ENCODE data around the gene PPM1F.

Gene PPM1F

GRCh38 chr22:21975273-21975672 lies 22.6 kb upstream of the PPM1F start:
- DNase-seq = no peak

- DNase-seq = no peak
Measured at GRCh38 chr22:21974058-21974649, 21.5 kb upstream of the PPM1F start.

- DNase-seq = no peak
Measured at GRCh38 chr22:21972806-21973205, 20.2 kb upstream of the PPM1F start.

- peak; percentile 29 to 44 for DNase-seq
Measured at GRCh38 chr22:21972293-21972779, 19.7 kb upstream of the PPM1F start.

GRCh38 chr22:21971858-21972275 lies 19.2 kb upstream of the PPM1F start:
- DNase-seq = no peak

GRCh38 chr22:21970800-21971617 lies 18.4 kb upstream of the PPM1F start:
- DNase-seq = no peak

- no peak for DNase-seq
Measured at GRCh38 chr22:21970037-21970799, 17.6 kb upstream of the PPM1F start.

GRCh38 chr22:21968452-21969129 lies 15.9 kb upstream of the PPM1F start:
- DNase-seq = no peak

- DNase-seq = no peak
Measured at GRCh38 chr22:21967693-21968271, 15.1 kb upstream of the PPM1F start.

- DNase-seq = no peak
Measured at GRCh38 chr22:21966643-21967516, 14.2 kb upstream of the PPM1F start.

- no peak for DNase-seq
Measured at GRCh38 chr22:21965762-21966288, 13.2 kb upstream of the PPM1F start.

GRCh38 chr22:21964918-21965484 lies 12.4 kb upstream of the PPM1F start:
- DNase-seq = no peak

- DNase-seq = no peak
Measured at GRCh38 chr22:21964234-21964633, 11.6 kb upstream of the PPM1F start.

- no peak for DNase-seq
Measured at GRCh38 chr22:21963790-21964211, 11.2 kb upstream of the PPM1F start.

GRCh38 chr22:21963286-21963685 lies 10.6 kb upstream of the PPM1F start:
- DNase-seq = no peak

- no peak for DNase-seq
Measured at GRCh38 chr22:21962655-21962949, 10.0 kb upstream of the PPM1F start.

- DNase-seq = no peak
Measured at GRCh38 chr22:21961886-21962654, 9.4 kb upstream of the PPM1F start.

- DNase-seq = no peak
Measured at GRCh38 chr22:21961127-21961867, 8.6 kb upstream of the PPM1F start.

All from inflammatory macrophage (primary cell).